Measurements from ENCODE around the gene HYCC2.
"Not testable (repeated sequence)": the region's sequence is repeated elsewhere in the genome, so short reads cannot be mapped to it uniquely, and the experiment has no call there.

The HYCC2 gene

DNA sequence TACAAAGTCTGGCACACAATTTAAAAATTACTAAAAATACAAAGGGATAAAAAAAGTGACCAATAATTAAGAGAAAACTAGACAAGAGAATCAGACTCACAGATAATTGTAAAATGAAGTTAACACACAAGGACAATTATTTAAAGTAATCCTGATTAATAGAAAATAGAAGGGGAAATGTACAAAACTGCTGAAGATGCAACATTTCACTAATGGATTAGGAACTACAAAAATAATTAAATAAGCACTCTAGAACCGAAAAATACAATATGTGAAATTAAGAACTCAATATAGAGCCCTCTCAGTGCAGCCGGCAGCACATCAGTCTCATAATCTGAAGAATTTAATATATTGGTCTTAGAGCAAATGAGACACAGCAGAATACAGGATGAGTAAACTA, 24.6 kb downstream of the HYCC2 start:
- Histone ChIP-seq H3K36me3 (ENCODE audit: low read depth) (peaks cover 12% of the 10 kb centered on the region), H3K4me1 (ENCODE audit: insufficient read depth, poor library complexity, severe bottlenecking) (no peaks in the 10 kb centered on the region), H3K27me3 (ENCODE audit: insufficient read depth, poor library complexity, severe bottlenecking) (no peaks in the 10 kb centered on the region), H3K9me3 (ENCODE audit: severe bottlenecking) (no peaks in the 10 kb centered on the region), H3K4me3 (ENCODE audit: severe bottlenecking) (no peak overlapping the region), H3K27ac (ENCODE audit: poor library complexity, severe bottlenecking) (no peak overlapping the region)
- no peak for DNase-seq (ENCODE audit: low spot score)
- TF ChIP-seq, protein P1, sequence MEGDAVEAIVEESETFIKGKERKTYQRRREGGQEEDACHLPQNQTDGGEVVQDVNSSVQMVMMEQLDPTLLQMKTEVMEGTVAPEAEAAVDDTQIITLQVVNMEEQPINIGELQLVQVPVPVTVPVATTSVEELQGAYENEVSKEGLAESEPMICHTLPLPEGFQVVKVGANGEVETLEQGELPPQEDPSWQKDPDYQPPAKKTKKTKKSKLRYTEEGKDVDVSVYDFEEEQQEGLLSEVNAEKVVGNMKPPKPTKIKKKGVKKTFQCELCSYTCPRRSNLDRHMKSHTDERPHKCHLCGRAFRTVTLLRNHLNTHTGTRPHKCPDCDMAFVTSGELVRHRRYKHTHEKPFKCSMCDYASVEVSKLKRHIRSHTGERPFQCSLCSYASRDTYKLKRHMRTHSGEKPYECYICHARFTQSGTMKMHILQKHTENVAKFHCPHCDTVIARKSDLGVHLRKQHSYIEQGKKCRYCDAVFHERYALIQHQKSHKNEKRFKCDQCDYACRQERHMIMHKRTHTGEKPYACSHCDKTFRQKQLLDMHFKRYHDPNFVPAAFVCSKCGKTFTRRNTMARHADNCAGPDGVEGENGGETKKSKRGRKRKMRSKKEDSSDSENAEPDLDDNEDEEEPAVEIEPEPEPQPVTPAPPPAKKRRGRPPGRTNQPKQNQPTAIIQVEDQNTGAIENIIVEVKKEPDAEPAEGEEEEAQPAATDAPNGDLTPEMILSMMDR (IDR thresholded peaks at IDR 0.05; ENCODE audit: poor library complexity, severe bottlenecking) = no peak
- ATAC-seq (ENCODE audit: low read depth) = no peak

- not testable (repeated sequence) for H3K9me3 ChIP-seq (ENCODE audit: severe bottlenecking); H3K27me3 ChIP-seq (ENCODE audit: insufficient read depth, poor library complexity, severe bottlenecking); H3K4me3 ChIP-seq (ENCODE audit: severe bottlenecking); ATAC-seq (ENCODE audit: low read depth); DNase-seq (ENCODE audit: low spot score); H3K27ac ChIP-seq (ENCODE audit: poor library complexity, severe bottlenecking); H3K4me1 ChIP-seq (ENCODE audit: insufficient read depth, poor library complexity, severe bottlenecking)
- peaks cover 12% of the 10 kb centered on the region for H3K36me3 ChIP-seq (ENCODE audit: low read depth)
These were observed 28.4 kb downstream of the HYCC2 start for GRCh38 chr2:201043050-201043449.

- not testable (repeated sequence) for DNase-seq (ENCODE audit: low spot score); H3K27me3 ChIP-seq (ENCODE audit: insufficient read depth, poor library complexity, severe bottlenecking); ATAC-seq (ENCODE audit: low read depth); H3K9me3 ChIP-seq (ENCODE audit: severe bottlenecking); H3K4me3 ChIP-seq (ENCODE audit: severe bottlenecking); H3K27ac ChIP-seq (ENCODE audit: poor library complexity, severe bottlenecking); H3K4me1 ChIP-seq (ENCODE audit: insufficient read depth, poor library complexity, severe bottlenecking)
- H3K36me3 ChIP-seq (ENCODE audit: low read depth) = peaks cover 12% of the 10 kb centered on the region
These were observed 29.0 kb downstream of the HYCC2 start for GRCh38 chr2:201042451-201042850.

- H3K27me3 ChIP-seq (ENCODE audit: insufficient read depth, poor library complexity, severe bottlenecking) = no peaks in the 10 kb centered on the region
These were observed 30.4 kb downstream of the HYCC2 start for GRCh38 chr2:201040867-201041628.

GRCh38 chr2:201038855-201039254, 32.6 kb downstream of the HYCC2 start:
- Histone ChIP-seq H3K36me3 (ENCODE audit: low read depth) (no peaks in the 10 kb centered on the region), H3K27me3 (ENCODE audit: insufficient read depth, poor library complexity, severe bottlenecking) (no peaks in the 10 kb centered on the region), H3K4me1 (ENCODE audit: insufficient read depth, poor library complexity, severe bottlenecking) (no peaks in the 10 kb centered on the region), H3K27ac (ENCODE audit: poor library complexity, severe bottlenecking) (no peak overlapping the region), H3K9me3 (ENCODE audit: severe bottlenecking) (no peaks in the 10 kb centered on the region), H3K4me3 (ENCODE audit: severe bottlenecking) (no peak overlapping the region)
- no peak for DNase-seq (ENCODE audit: low spot score)
- TF ChIP-seq, protein P1 (IDR thresholded peaks at IDR 0.05; ENCODE audit: poor library complexity, severe bottlenecking) = no peak
- ATAC-seq (ENCODE audit: low read depth) = no peak

More at GRCh38 chr2:201040867-201041628, 30.4 kb downstream of the HYCC2 start:
- H3K27ac ChIP-seq (ENCODE audit: poor library complexity, severe bottlenecking) = no peak overlapping the region
- H3K4me3 ChIP-seq (ENCODE audit: severe bottlenecking) = no peak overlapping the region
- TF ChIP-seq, protein P1 (IDR thresholded peaks at IDR 0.05; ENCODE audit: poor library complexity, severe bottlenecking) = no peak
- peaks cover 12% of the 10 kb centered on the region for H3K36me3 ChIP-seq (ENCODE audit: low read depth)
- DNase-seq (ENCODE audit: low spot score) = no peak
- H3K4me1 ChIP-seq (ENCODE audit: insufficient read depth, poor library complexity, severe bottlenecking) = no peaks in the 10 kb centered on the region
- no peak for ATAC-seq (ENCODE audit: low read depth)
- H3K9me3 ChIP-seq (ENCODE audit: severe bottlenecking) = no peaks in the 10 kb centered on the region

GRCh38 chr2:201038361-201038760, 33.1 kb downstream of the HYCC2 start:
- DNase-seq (ENCODE audit: low spot score); H3K4me3 ChIP-seq (ENCODE audit: severe bottlenecking); H3K27ac ChIP-seq (ENCODE audit: poor library complexity, severe bottlenecking); H3K9me3 ChIP-seq (ENCODE audit: severe bottlenecking); H3K36me3 ChIP-seq (ENCODE audit: low read depth); H3K27me3 ChIP-seq (ENCODE audit: insufficient read depth, poor library complexity, severe bottlenecking); H3K4me1 ChIP-seq (ENCODE audit: insufficient read depth, poor library complexity, severe bottlenecking); ATAC-seq (ENCODE audit: low read depth): not testable (repeated sequence)

GRCh38 chr2:201034355-201034754, 37.1 kb downstream of the HYCC2 start:
- DNase-seq (ENCODE audit: low spot score); ATAC-seq (ENCODE audit: low read depth); H3K9me3 ChIP-seq (ENCODE audit: severe bottlenecking): not testable (repeated sequence)

More at GRCh38 chr2:201034355-201034754, 37.1 kb downstream of the HYCC2 start:
- H3K4me3 ChIP-seq (ENCODE audit: severe bottlenecking); H3K27me3 ChIP-seq (ENCODE audit: insufficient read depth, poor library complexity, severe bottlenecking); H3K27ac ChIP-seq (ENCODE audit: poor library complexity, severe bottlenecking); H3K4me1 ChIP-seq (ENCODE audit: insufficient read depth, poor library complexity, severe bottlenecking); H3K36me3 ChIP-seq (ENCODE audit: low read depth): not testable (repeated sequence)
